Measurements from ENCODE around the gene TMEM53. TPM values are rescaled to one million over a fixed set of nuclear protein-coding genes. Genes with fewer than 3 reads are reported as not detected.

The TMEM53 gene
- total RNA-seq, 1 donor, result 6.9 TPM

- H3K27me3 ChIP-seq (ENCODE audit: insufficient read depth, low read length), result no peaks in the 10 kb centered on the region
- H4K20me1 ChIP-seq (ENCODE audit: insufficient read depth, low read length), result no peaks in the 10 kb centered on the region
- H2AFZ ChIP-seq (ENCODE audit: low read length), result no peak overlapping the region
- no peaks in the 10 kb centered on the region for H3K79me2 ChIP-seq (ENCODE audit: insufficient read depth, low read length)
- TF ChIP-seq, protein P1, sequence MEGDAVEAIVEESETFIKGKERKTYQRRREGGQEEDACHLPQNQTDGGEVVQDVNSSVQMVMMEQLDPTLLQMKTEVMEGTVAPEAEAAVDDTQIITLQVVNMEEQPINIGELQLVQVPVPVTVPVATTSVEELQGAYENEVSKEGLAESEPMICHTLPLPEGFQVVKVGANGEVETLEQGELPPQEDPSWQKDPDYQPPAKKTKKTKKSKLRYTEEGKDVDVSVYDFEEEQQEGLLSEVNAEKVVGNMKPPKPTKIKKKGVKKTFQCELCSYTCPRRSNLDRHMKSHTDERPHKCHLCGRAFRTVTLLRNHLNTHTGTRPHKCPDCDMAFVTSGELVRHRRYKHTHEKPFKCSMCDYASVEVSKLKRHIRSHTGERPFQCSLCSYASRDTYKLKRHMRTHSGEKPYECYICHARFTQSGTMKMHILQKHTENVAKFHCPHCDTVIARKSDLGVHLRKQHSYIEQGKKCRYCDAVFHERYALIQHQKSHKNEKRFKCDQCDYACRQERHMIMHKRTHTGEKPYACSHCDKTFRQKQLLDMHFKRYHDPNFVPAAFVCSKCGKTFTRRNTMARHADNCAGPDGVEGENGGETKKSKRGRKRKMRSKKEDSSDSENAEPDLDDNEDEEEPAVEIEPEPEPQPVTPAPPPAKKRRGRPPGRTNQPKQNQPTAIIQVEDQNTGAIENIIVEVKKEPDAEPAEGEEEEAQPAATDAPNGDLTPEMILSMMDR (IDR thresholded peaks at IDR 0.05; ENCODE audit: extremely low read depth, low read depth, low read length), result no peak
- H3K27ac ChIP-seq (ENCODE audit: low read depth, low read length), result no peak overlapping the region
- H3K36me3 ChIP-seq (ENCODE audit: insufficient read depth, low read length), result no peaks in the 10 kb centered on the region
- H3K4me1 ChIP-seq (ENCODE audit: insufficient read depth, low read length), result peaks cover 5% of the 10 kb centered on the region
- peak; percentile 80 for DNase-seq (ENCODE audit: insufficient read length, low spot score, missing footprints)
- H3K4me2 ChIP-seq (ENCODE audit: insufficient read depth, low read length), result no peak overlapping the region
- H3K9me3 ChIP-seq (ENCODE audit: low read depth, low read length), result no peaks in the 10 kb centered on the region
- H3K4me3 ChIP-seq (ENCODE audit: insufficient read depth, low read length), result no peak overlapping the region
Measured at GRCh38 chr1:44717653-44718052, 43.4 kb upstream of the TMEM53 start.

DNA sequence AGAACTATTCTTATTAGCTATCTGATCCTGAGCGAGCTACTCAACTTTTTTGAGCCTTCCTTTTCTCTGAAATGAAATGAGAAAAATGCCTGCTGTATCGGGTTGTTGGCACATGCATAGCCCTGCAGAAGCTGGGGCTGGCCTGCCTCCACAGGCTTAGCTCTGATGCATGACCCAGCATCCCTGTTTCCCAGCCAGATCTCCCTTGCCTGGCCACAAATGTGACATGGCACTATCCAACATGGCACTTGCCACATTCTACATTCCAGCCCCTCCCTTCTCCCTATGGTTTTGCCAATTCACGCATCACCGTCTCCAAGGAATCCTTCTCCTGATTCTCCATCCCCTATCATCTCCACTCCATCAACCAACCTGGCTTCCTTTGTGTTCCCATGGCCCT lies 42.9 kb upstream of the TMEM53 start:
- no peak overlapping the region for H2AFZ ChIP-seq (ENCODE audit: low read length)
- no peak for DNase-seq (ENCODE audit: insufficient read length, low spot score, missing footprints)
- H3K27ac ChIP-seq (ENCODE audit: low read depth, low read length), result no peak overlapping the region
- peaks cover 4% of the 10 kb centered on the region for H3K4me1 ChIP-seq (ENCODE audit: insufficient read depth, low read length)
- H3K4me2 ChIP-seq (ENCODE audit: insufficient read depth, low read length), result no peak overlapping the region
- TF ChIP-seq, protein P1 (IDR thresholded peaks at IDR 0.05; ENCODE audit: extremely low read depth, low read depth, low read length), result no peak
- H3K4me3 ChIP-seq (ENCODE audit: insufficient read depth, low read length), result no peak overlapping the region
- no peaks in the 10 kb centered on the region for H3K79me2 ChIP-seq (ENCODE audit: insufficient read depth, low read length)
- peaks cover under 1% of the 10 kb centered on the region for H3K27me3 ChIP-seq (ENCODE audit: insufficient read depth, low read length)
- H3K9me3 ChIP-seq (ENCODE audit: low read depth, low read length), result no peaks in the 10 kb centered on the region
- no peaks in the 10 kb centered on the region for H4K20me1 ChIP-seq (ENCODE audit: insufficient read depth, low read length)
- H3K36me3 ChIP-seq (ENCODE audit: insufficient read depth, low read length), result no peaks in the 10 kb centered on the region

- Histone ChIP-seq H3K4me1 (ENCODE audit: insufficient read depth, low read length) (no peaks in the 10 kb centered on the region), H3K4me3 (ENCODE audit: insufficient read depth, low read length) (no peak overlapping the region), H4K20me1 (ENCODE audit: insufficient read depth, low read length) (no peaks in the 10 kb centered on the region), H3K27ac (ENCODE audit: low read depth, low read length) (no peak overlapping the region), H2AFZ (ENCODE audit: low read length) (peak overlapping the region; percentile 44), H3K27me3 (ENCODE audit: insufficient read depth, low read length) (peaks cover 15% of the 10 kb centered on the region), H3K36me3 (ENCODE audit: insufficient read depth, low read length) (no peaks in the 10 kb centered on the region), H3K4me2 (ENCODE audit: insufficient read depth, low read length) (peak overlapping the region; percentile 34), H3K79me2 (ENCODE audit: insufficient read depth, low read length) (no peaks in the 10 kb centered on the region), H3K9me3 (ENCODE audit: low read depth, low read length) (no peaks in the 10 kb centered on the region)
- peak; percentile 94 for DNase-seq (ENCODE audit: insufficient read length, low spot score, missing footprints)
- TF ChIP-seq, protein P1 (IDR thresholded peaks at IDR 0.05; ENCODE audit: extremely low read depth, low read depth, low read length), result peak; percentile 94
Measured at GRCh38 chr1:44714944-44715571, 40.8 kb upstream of the TMEM53 start.

GRCh38 chr1:44714532-44714931 lies 40.3 kb upstream of the TMEM53 start:
- H3K79me2 ChIP-seq (ENCODE audit: insufficient read depth, low read length), result no peaks in the 10 kb centered on the region
- H4K20me1 ChIP-seq (ENCODE audit: insufficient read depth, low read length), result no peaks in the 10 kb centered on the region
- H3K27me3 ChIP-seq (ENCODE audit: insufficient read depth, low read length), result peaks cover 15% of the 10 kb centered on the region
- H3K9me3 ChIP-seq (ENCODE audit: low read depth, low read length), result no peaks in the 10 kb centered on the region
- H3K4me1 ChIP-seq (ENCODE audit: insufficient read depth, low read length), result no peaks in the 10 kb centered on the region
- H2AFZ ChIP-seq (ENCODE audit: low read length), result peak overlapping the region; percentile 44
- peak overlapping the region; percentile 34 for H3K4me2 ChIP-seq (ENCODE audit: insufficient read depth, low read length)
- no peak for DNase-seq (ENCODE audit: insufficient read length, low spot score, missing footprints)
- H3K4me3 ChIP-seq (ENCODE audit: insufficient read depth, low read length), result no peak overlapping the region
- no peaks in the 10 kb centered on the region for H3K36me3 ChIP-seq (ENCODE audit: insufficient read depth, low read length)
- H3K27ac ChIP-seq (ENCODE audit: low read depth, low read length), result no peak overlapping the region
- TF ChIP-seq, protein P1 (IDR thresholded peaks at IDR 0.05; ENCODE audit: extremely low read depth, low read depth, low read length), result no peak

Measured in osteoblast (primary cell).